HG03196 (cell line): Measurements from ENCODE around the gene MEGF11.

Experiments
- ATAC-seq: cut with Tn5 transposase; IDR thresholded peaks from one replicate; pipeline ENCODE4 v1.9.1; 2021; ENCODE audit not compliant: unreplicated experiment

Gene MEGF11

DNA sequence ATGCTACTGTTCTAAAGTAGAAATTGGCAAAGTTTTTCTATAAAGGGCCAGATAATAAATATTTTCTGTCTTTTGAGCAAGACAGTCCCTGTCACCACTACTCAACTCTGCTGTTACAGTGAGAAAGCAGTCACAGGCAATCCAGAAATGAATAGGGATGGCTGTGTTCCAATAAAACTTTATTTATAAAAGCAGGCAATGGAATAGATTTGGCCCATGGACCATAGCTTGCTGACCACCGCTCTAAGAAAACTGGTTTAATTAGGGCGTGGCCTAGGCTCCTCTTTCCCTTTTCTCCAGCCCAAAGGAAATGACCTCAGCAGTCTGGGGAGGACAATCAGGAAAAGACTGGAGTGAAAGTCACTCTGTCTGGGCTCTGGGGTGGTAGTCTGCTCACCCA lies 183.8 kb downstream of the MEGF11 start:
- no peak for ATAC-seq

DNA sequence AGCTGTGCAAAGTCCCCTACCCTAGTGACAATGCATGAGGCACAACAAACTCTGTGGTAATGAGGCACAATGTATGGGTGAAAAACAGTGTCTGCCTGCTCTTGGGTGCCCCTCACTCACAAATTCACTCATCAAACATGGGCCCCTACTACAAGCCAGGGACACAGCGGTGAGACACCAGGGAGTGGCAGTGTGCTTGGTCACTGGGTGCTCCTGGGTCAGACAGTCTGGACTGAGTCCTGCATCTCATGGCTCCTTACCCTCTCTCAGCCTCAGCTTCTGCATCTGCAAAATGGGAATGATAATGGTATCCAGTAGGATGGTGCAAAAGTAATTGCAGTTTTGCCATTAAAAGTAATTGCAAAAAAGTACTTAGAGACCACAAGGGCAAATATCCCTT lies 184.7 kb downstream of the MEGF11 start:
- no peak for ATAC-seq

DNA sequence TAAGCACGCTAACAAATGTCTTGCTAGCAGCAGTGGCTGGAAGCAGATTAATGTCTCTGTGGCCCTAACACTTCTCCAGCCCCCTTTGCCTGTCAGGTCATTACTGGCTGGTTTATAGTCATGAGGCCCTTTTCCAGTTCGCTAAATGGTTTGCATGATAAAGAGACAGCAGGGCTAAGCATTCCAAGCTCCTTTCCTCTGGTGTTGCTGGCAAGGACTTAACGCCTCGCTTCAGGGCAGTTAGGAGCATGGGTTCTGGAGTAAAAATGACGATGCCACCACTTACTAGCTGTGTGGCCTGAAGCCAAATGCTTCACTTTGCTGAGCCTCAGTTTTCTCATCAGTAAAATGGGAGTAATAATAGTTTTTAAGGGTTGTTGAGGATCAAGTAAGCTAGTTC lies 185.9 kb downstream of the MEGF11 start:
- ATAC-seq = no peak

DNA sequence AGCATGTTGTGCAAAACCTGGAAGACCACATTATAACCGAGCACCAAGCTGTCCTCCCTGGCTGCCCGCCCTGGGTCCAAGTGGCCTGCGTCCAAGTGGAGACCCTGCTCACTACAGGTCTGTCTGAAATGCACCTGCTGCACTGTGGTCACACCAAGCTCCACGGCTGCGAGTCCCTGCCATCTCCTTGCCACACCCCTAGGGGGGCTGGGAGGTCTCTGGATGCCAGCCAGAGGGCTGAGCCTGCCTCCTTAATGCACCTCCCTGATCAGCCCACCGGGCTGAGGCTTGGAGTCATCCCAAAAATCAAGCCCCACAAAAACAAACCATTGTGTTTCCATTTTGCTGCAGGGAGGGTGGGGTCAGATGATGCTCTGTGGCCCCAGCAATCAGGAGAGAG lies 187.1 kb downstream of the MEGF11 start:
- no peak for ATAC-seq

DNA sequence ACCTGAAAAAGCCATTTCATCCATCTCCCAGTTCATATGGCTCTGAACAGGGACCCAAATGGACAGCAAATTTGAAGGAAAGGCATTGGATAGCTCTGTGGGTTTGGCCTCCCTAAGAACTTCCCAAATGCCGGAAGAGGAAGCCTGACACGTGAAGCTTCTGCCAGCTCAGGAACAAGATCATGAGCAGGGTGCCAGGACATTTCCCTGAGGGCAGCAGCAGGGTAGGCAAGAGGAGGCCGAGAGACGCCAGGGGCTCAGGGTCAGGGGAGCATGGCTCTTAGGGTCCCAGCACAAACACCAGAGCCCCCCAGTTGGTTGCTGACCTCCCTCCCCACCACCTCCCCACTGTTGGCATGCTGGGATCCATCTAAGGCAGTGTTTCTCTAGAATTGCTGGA lies 187.5 kb downstream of the MEGF11 start:
- no peak for ATAC-seq

DNA sequence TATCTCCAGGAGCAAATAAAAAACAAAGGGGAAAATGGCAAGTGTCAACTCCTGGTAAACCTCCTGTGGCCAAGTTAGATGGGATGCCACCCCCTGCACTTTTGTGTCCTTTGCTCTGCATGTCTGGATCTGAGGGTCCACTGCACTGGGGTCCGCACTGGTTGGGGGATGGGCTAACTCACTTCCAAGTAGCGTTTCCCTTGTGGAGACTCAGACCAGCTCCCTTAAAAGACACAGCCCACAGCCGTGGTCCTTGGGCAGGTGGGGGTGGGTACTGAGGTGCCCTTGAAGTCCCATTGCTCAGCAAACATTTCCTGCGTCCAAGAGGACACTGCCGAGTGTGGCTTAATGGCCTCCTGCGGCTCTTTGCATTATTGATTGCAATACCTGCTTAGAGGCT lies 188.2 kb downstream of the MEGF11 start:
- no peak for ATAC-seq

DNA sequence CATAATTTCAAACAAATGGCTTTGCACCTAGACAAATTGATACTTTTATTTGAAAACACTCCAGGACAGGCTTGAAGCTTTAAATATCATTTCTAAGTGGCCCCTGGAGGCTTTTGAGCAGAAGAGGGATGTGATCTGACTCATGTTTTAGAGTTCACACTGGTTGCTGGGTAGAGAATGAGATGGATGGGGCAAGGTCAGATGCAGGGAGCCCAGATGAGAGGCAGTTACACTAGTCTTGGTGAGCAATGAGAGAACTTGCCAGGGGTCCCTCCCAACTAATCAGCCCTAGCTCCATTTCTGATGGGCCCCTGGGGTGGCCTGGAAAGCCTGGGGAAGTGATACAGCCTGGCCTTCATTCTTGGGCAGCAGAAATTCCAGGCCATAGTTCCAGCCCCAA lies 190.4 kb downstream of the MEGF11 start:
- ATAC-seq = no peak

DNA sequence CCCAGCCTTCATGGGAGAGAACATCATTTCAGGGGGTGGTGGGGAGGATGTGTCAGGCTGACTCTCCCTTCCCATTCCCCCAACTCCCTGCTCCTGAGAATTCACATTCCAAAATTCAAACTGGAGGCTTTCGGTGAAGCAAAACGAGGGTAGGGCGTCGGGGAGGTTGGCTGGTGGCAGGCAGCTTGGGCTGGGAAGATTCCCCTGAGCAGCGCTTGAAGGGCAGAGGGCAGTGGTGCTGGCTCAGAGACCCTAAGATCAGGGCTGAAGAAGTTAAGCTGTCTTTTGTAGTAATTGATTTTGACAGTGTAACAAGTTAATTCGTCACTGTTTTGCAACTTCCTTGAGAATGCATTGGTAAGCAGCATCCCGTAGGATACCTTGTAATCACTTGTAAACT lies 196.5 kb downstream of the MEGF11 start:
- no peak for ATAC-seq

DNA sequence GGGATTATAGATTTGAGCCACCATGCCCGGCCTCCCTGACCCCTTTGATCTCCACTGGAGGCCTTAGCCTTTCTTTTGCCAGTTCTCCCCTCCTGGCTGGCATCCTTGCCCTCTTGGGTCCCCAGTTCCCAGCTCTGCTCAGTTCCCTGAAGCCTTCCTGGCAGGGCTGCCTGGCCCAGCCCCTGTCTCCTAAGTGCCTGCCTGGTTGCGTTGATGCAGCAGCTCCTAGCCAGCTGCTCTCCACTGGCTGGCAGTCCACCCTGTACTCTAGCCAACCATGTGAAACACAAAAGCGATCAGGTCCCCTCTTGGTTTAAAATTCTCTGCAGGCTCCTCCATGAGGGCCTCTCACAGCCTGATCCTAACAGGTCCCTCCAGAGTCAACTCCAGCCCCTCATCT lies 199.6 kb downstream of the MEGF11 start:
- ATAC-seq = no peak

DNA sequence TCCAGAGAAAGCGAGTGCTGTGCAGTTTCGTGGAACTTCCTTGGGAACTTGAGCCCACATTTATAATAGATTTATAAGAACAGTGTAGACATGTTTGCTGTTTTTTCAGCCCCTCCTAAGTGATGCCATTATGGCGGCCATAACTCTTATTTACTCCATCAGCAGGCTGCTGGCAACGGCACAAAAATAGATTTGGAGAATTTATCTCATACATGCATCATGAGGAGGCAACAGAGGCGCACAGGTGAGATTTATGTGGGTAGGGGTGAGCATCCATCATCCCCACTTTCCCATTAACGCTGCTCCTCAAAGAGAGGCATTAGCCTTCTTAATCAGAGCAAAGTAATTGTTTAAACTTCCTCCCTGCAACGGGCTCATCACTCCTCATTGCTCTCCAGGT lies 201.7 kb downstream of the MEGF11 start:
- no peak for ATAC-seq

DNA sequence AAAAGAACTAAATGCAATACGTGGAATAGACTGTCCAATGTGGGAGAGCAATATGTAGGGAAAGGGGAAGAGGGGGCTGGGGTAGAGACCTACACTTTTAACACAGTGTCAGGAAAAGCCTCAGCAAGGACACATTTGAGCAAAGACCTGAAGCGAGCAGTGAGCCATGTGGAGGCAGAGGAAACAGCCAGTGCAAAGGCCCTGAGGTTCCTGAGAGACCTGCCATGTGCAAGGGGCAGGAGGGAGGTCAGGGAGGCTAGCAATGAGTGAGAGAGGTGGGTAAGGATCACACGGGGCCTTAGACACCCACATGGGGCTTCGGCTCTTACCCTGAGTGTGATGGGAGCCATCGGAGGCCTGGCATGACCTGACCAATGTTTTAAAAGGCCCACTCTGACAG lies 203.3 kb downstream of the MEGF11 start:
- no peak for ATAC-seq

DNA sequence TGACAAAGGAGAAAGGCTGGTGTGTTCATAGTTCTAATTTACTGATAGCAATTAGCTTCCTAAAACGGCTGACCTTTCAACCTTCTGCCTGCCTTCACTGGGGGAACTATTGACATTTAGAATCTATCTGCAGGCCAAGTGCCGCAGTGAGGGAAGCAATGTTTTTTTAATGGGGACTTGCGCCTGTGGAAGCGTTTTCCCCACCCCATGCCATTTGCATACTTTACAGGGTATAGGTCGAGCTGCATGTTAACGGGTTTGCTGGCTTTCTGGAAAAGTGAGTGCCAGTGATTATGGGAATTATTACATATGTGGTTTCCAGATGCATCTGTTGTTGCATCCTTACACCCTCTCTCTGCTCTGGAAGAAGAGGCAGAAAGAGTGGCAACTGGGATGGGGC lies 204.2 kb downstream of the MEGF11 start:
- ATAC-seq = no peak

DNA sequence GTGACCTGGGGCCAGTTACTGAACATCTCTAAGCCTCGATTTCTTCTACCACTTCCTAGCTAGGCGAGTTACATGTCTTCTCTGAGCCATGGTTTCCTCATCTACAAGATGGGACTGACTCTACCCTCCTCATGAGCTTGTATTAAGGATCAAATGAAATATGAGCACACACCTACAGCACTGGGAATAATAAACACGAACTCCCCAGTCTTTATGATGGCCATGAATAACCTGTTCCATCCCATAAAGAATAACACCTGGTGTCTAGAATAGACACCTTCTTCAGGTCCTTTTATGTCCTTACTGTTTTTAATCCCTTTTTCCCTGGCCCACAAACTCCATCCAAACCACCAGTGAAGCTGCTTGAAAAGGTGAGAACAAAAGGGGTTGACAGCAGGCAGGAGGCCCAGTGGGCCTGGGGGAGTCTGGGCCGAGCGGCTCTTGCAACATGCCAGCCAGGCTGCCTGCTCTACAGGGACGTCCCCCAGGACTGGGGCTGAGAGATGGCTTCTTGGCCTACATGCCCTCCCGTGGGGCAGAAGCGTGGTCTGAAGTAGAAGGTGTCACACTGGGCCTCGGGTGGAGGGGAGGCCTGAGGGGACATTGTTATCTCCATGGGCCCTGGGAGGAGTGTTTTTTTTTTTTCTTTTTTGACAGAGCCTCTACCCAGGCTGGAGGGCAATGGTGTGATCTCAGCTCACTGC lies 206.1 kb downstream of the MEGF11 start:
- no peak for ATAC-seq

DNA sequence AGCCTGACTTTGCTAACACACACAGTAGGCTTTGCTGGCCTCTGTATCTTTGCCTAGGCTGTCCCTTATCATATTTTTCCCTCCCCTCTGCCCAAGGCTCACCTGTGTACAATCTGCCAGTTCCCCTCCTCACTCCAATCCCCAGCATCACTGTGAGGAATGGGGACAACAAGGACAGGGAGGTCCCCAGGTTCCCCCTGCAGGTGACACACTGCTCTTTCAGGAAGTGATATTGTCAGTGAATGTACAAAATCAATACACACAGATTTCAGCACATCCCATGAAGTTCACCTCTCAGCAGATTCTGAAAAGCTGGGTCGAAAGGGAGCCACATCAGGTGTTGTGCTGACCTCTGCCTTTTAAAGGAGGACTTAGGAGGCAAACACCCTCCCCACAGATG lies 206.8 kb downstream of the MEGF11 start:
- ATAC-seq = no peak

DNA sequence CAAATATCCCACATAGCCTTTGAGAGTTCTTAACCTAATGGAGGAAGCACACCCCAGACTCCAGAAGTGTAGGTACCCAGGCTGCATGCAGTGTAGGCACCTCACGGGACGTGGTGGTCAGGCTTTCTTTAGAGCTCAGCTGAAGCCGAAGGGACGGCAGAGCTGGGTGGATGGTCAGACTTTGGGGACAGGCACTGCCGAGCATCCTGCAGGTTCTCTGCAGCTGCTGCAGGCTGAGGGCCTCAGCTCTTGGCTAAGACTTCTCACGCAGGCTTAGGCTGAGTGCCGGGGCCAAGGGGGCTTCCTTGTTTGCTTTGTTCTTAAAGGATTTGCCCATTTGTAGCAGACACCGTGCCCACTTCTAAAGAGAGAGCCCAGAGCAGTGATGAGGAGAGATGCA lies 207.2 kb downstream of the MEGF11 start:
- ATAC-seq = no peak

DNA sequence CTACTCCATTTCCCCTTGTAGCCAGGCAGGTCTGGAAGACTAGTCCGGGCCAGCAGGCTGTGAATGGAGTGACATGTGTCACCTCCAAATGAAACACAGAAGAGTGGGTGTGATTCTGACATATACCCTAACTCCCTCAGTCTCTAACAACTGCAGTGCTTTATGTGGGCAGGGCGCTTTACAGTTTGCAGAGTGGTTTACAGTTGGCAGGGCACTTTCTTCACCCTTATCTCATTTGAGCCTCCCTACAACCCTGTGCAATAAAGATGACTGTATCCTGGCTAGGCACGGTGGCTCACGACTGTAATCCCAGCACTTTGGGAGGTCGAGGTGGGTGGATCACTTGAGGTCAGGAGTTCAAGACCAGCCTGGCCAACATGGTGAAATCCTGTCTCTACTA lies 208.0 kb downstream of the MEGF11 start:
- ATAC-seq = no peak

DNA sequence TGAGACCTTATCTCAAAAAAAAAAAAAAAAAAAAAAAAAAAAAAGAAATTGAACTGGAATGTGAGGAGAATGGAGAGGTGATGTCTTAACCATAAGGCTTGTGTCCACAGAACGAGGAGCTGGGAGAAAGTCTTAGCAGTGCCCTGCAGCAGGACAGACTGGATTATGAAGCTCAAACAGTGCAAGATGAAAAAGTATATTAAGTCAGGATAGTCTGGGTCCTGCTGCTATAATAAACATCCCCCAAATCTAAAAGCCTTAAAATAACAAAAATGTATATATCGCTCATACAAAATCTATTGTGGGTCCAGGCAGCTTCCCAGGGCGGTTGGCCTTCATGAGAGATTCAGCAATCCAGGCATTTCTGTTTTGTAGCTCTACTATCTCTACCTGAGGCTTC lies 208.7 kb downstream of the MEGF11 start:
- no peak for ATAC-seq

DNA sequence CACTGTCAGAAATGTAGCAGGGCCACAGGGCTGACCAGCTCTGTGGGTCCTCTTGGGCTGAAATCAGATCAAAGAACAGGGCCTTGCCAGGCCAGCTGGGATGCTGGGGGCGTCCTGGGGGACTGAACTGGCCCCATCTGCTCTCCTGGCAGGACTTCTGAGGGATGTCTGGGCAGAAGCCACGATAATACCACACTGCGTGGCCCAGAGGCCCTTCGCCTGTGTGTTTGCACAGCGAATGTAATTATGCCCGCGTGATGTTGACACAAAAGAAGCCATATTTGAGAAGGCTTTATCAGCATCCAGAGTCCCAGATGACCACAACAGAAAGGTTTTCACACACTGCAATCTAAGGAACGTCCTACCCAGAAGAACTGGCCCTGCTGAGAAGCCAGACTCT lies 210.3 kb downstream of the MEGF11 start:
- no peak for ATAC-seq

DNA sequence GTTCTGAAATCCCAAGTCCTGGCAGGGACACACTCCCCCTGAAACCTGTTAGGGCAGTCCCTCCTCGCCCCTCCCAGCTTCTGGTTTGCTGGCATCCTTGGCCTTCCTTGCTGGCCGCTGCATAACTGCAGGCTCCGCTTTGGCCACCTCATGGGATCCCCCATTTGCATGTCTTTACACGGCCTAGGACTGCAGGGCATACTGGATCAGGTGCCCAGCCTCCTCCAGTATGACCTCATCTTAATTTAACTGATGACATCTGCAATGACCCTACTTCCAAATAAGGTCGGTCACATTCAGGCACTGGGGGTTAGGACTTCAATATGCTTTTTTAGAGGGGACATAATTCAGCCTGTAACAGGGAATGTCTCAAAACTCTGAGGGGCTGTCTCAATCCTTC lies 210.9 kb downstream of the MEGF11 start:
- no peak for ATAC-seq

DNA sequence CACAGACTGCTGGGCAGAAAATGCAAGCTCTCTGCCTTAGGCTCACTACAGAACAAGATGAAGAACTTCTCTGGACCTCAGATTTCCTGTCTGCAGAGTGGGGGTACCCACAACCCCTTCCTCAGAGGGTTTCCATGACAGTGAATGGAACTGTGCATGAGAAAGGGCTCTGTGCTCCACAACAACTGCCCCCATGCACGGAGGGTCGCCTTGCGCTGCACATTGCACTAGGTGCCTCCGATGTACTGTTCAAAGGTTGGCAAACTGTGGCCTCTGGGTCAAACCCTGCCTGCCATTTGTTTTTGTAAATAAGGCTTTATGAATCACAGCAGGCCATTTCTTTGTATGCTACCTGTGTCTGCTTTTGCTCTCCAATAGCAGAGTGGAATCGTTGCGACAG lies 212.3 kb downstream of the MEGF11 start:
- ATAC-seq = no peak

DNA sequence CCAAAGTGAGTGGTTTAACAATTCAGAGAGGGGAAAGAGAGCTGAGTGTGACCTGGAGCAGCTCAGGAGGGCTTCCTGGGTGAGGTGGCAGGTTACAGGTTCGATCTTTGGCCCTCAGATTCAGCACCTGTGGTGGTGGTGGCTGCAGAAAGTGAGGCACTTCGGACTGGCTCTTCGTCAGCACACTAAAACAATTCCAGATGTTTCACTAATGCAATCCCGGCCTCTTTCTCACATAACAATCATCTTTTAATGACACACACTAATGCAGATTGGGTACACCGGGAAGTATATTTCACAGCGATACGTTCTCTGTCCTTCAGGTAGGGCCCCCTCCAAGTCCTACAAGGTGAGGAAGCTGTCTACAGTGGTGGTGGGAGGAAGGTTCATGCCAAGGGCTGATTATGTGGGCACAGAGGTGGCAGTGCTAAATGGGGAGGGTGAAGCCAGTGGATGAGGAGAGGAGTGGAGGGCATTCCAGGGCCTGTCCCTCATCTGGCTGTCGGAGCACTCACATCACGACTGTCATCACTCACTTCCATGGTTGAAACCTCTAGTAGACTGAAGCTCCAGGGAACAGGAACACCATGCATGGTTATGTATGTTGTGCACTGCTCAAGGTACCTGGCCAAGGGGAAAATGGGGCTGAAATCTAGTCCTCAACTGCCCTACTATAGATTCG lies 213.2 kb downstream of the MEGF11 start:
- ATAC-seq = no peak

DNA sequence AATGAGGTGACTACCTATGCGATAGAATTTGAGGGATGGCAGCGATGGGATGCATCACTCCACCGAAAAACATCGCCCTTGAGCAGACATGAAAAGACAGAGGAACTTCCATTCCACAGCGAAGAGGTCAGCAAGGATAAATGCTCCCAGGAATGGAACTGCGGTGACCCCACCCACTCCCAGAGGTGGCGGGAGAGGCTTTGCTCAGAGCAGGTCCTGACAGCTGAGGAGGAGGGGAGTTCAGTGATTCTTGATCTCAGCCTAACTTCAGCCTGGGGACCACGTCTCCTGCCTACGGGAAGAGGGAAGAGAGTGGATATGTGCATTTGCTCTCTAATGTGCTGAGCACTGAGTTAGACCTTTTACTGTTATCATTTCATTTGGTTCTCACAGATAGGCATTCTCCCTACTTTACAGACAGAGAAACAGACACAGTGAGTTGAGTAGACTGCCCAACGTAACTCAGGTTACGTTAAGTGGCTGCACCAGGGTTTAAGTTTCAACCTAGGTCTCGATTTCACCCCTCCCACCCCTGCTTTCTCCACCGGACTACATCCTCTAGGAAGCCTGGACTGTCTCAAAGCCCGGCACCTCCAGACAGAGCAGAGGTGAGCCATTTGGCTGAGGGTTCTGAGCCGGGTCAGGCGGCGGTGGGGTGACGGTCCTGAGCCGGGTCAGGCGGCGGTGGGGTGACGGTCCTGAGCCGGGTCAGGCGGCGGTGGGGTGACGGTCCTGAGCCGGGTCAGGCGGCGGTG lies 214.3 kb downstream of the MEGF11 start:
- no peak for ATAC-seq
